GM23338 (cell line): ENCODE data around the gene RBM19. TPM values are rescaled to one million over a fixed set of nuclear protein-coding genes. Genes with fewer than 3 reads are reported as not detected.

Experiments
- ATAC-seq: fragments of 200-7000 bp; cut with Tn5 transposase; 3 replicates; pipeline ENCODE4 v1.9.1; 2020
- DNase-seq: peaks from one replicate; pipeline ENCODE4 v3.0.0-alpha.2; 2015; ENCODE audit warnings: low spot score
- H2AFZ ChIP-seq: fragments of 200-600 bp; sonication (generic); 2 replicates; pipeline ENCODE4 v1.8.0; 2016; ENCODE audit warnings: antibody characterized with exemption, mild to moderate bottlenecking, moderate library complexity
- H3F3A ChIP-seq: fragments of 200-600 bp; sonication (generic); replicated peaks from 2 replicates; pipeline ENCODE4 v1.8.0; 2017; ENCODE audit warnings: antibody characterized with exemption, mixed run types, low read depth
- H3K27ac ChIP-seq: fragments of 200-600 bp; sonication (generic); 2 replicates; pipeline ENCODE4 v1.6.1; 2016; ENCODE audit warnings: low read depth
- H3K27me3 ChIP-seq: fragments of 200-600 bp; sonication (generic); 2 replicates; pipeline ENCODE4 v1.8.0; 2016; ENCODE audit warnings: mild to moderate bottlenecking, mixed run types, moderate library complexity; ENCODE audit not compliant: insufficient read depth
- H3K36me3 ChIP-seq: fragments of 200-600 bp; sonication (generic); 2 replicates; pipeline ENCODE4 v1.8.0; 2016; ENCODE audit warnings: mild to moderate bottlenecking; ENCODE audit not compliant: insufficient read depth
- H3K4me1 ChIP-seq: fragments of 200-600 bp; sonication (generic); 2 replicates; pipeline ENCODE4 v1.8.0; 2016; ENCODE audit warnings: mild to moderate bottlenecking, moderate library complexity; ENCODE audit not compliant: insufficient read depth
- H3K4me2 ChIP-seq: fragments of 200-600 bp; sonication (generic); 2 replicates; pipeline ENCODE4 v1.7.1; 2017; ENCODE audit warnings: mixed run types
- H3K4me3 ChIP-seq: fragments of 200-600 bp; sonication (generic); 2 replicates; pipeline ENCODE4 v1.6.1; 2016; ENCODE audit warnings: mixed run types
- H3K79me2 ChIP-seq: fragments of 200-600 bp; sonication (generic); replicated peaks from 2 replicates; pipeline ENCODE4 v1.8.0; 2017; ENCODE audit warnings: mild to moderate bottlenecking; ENCODE audit not compliant: insufficient read depth
- H3K9me2 ChIP-seq: fragments of 200-600 bp; sonication (generic); 2 replicates; pipeline ENCODE4 v1.8.0; 2017; ENCODE audit not compliant: insufficient read depth
- H4K20me1 ChIP-seq: fragments of 200-600 bp; sonication (generic); replicated peaks from 2 replicates; pipeline ENCODE4 v1.8.0; 2017; ENCODE audit warnings: mild to moderate bottlenecking; ENCODE audit not compliant: insufficient read depth
- H3K27ac Mint-ChIP-seq: 2 replicates; pipeline ENCODE4 v1.8.0; 2020; ENCODE audit warnings: inconsistent platforms, mild to moderate bottlenecking, moderate library complexity, mixed read lengths
- H3K27me3 Mint-ChIP-seq: 3 replicates; pipeline ENCODE4 v1.8.0; 2022; ENCODE audit warnings: low read depth, mild to moderate bottlenecking, moderate library complexity, mixed read lengths, inconsistent platforms; ENCODE audit not compliant: insufficient read depth, poor library complexity
- H3K36me3 Mint-ChIP-seq: 3 replicates; pipeline ENCODE4 v1.8.0; 2021; ENCODE audit warnings: low read depth, mild to moderate bottlenecking, inconsistent platforms, moderate library complexity, mixed read lengths
- H3K4me1 Mint-ChIP-seq: 3 replicates; pipeline ENCODE4 v1.8.0; 2020; ENCODE audit warnings: mild to moderate bottlenecking, inconsistent platforms, mixed read lengths
- H3K4me3 Mint-ChIP-seq: 3 replicates; pipeline ENCODE4 v1.8.0; 2021; ENCODE audit warnings: moderate library complexity, mild to moderate bottlenecking, inconsistent platforms, mixed read lengths
- H3K9me3 Mint-ChIP-seq: 3 replicates; pipeline ENCODE4 v1.8.0; 2020; ENCODE audit warnings: moderate library complexity, mild to moderate bottlenecking, inconsistent platforms, mixed read lengths
- CTCF ChIP-seq, 2 experiments: fragments of 200-600 bp in 1 of 2; sonication (generic) in 1 of 2; conservative IDR thresholded peaks; 2 replicates each; pipeline versions ENCODE4 v1.5.1 to v1.6.1; 2016 to 2017; ENCODE audit warnings: antibody characterized with exemption in 2 of 2, low read depth in 2 of 2, mild to moderate bottlenecking in 2 of 2, moderate library complexity in 1 of 2
- EZH2phosphoT487 ChIP-seq: fragments of 200-600 bp; sonication (generic); IDR thresholded peaks from one replicate; pipeline ENCODE4 v1.8.1; 2018; ENCODE audit warnings: antibody characterized with exemption; ENCODE audit not compliant: unreplicated experiment
- NANOG ChIP-seq: IDR thresholded peaks from 2 replicates; pipeline ENCODE4 v1.6.1; 2016; ENCODE audit warnings: antibody characterized with exemption, borderline replicate concordance
- POLR2AphosphoS5 ChIP-seq: IDR thresholded peaks from 2 replicates; pipeline ENCODE4 v1.6.1; 2016; ENCODE audit warnings: antibody characterized with exemption, low read depth
- STAT1 ChIP-seq: IDR thresholded peaks from one replicate; pipeline ENCODE4 v1.6.1; 2016; ENCODE audit warnings: antibody characterized with exemption; ENCODE audit not compliant: unreplicated experiment
- ZNF331 ChIP-seq: fragments of 250-450 bp; sonication (Bioruptor Pico); IDR thresholded peaks from 2 replicates; pipeline ENCODE4 v1.5.0; 2020; ENCODE audit warnings: low read depth, mild to moderate bottlenecking, moderate library complexity
- polyA plus RNA-seq: library from polyadenylated mRNA; unstranded; fragments of >200 nt; fragmentation: Nextera tagmentation; extraction: Ambion mirVana; gene quantifications from 2 replicates; pipeline ENCODE4 v1.2.1, GENCODE V29; 2016
- total RNA-seq: library from RNA; depleted of rRNA; stranded (reverse); fragments of >200 nt; shearing (Covaris generic); gene quantifications from 2 replicates; pipeline ENCODE4 v1.2.3, GENCODE V29; 2014
- TF ChIP-seq, protein P1 (sequence below): IDR thresholded peaks from one replicate; pipeline ENCODE4 v1.6.1; 2018; ENCODE audit warnings: antibody characterized with exemption; ENCODE audit not compliant: unreplicated experiment
- TF ChIP-seq, protein P2 (sequence below): fragments of 250-450 bp; sonication (Bioruptor Pico); IDR thresholded peaks from 2 replicates; pipeline ENCODE4 v1.5.0; 2020; ENCODE audit warnings: mild to moderate bottlenecking, moderate library complexity

Gene RBM19
- total and polyA plus RNA-seq, 2 experiments from 2014 or later, result 43.4 to 56.7 TPM

DNA sequence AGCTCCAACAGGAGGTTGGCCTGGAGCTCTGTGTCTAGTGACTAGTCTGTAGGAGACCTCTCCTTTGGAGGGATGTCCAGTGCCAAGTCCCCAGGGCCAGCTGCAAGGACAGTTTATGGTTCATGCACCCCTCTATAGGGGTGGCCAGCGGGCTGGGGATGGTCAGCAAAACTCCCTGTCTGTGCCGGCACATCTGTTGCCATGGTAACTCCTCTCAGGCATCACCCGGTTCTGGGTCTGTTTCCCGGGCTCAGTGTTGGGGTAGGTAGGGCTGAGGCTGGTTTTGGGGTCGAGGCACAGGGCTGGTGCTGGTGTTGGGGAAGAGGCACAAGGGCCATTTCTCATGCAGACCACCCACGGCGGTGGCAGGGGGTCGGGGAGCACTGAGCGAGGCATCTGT is 196.8 kb downstream of the RBM19 start:
- Histone ChIP-seq H4K20me1 (no peaks in the 10 kb centered on the region), H3K27me3 (no peaks in the 10 kb centered on the region), H3F3A (no peaks in the 10 kb centered on the region; the same call in 1 of the 2 replicates), H3K9me2 (no peaks in the 10 kb centered on the region), H3K4me2 (no peak overlapping the region), H3K27ac (no peak overlapping the region), H3K4me1 (no peaks in the 10 kb centered on the region), H3K4me3 (no peak overlapping the region), H2AFZ (no peak overlapping the region), H3K36me3 (no peaks in the 10 kb centered on the region), H3K79me2 (no peaks in the 10 kb centered on the region)
- Mint-ChIP-seq H3K4me1 (peaks cover 4% of the 10 kb centered on the region; the same call in 2 of the 3 replicates), H3K36me3 (no peaks in the 10 kb centered on the region), H3K9me3 (no peaks in the 10 kb centered on the region), H3K4me3 (no peak overlapping the region), H3K27ac (no peak overlapping the region), H3K27me3 (peaks cover 13% of the 10 kb centered on the region)
- TF ChIP-seq ZNF331 (no peak), STAT1 (no peak), POLR2AphosphoS5 (no peak)
- DNase-seq (peak; percentile 17), ATAC-seq (no peak)

DNA sequence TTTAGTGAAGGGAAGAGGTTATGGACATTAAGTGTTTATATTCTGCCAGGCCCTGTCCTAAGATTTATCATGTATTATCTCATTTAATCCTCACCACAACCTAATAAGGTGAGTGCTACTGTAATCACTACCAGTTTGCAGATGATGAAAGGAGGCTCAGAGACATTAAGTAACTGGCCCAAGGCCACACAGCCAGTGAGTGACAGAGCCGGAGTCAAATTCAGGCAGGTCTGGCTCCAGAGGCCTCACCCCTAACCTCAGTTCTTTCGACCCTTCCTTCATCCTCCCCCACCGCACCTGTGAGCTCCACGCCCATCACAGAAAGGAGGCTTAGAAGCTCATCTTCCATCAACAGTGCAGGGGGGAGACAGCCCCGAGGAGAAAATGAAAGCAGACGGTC is 197.3 kb downstream of the RBM19 start:
- Mint-ChIP-seq H3K27me3 (peaks cover 13% of the 10 kb centered on the region), H3K36me3 (no peaks in the 10 kb centered on the region), H3K27ac (no peak overlapping the region), H3K9me3 (no peaks in the 10 kb centered on the region), H3K4me1 (peaks cover 4% of the 10 kb centered on the region; the same call in 2 of the 3 replicates), H3K4me3 (no peak overlapping the region)
- H3K9me2 ChIP-seq, result no peaks in the 10 kb centered on the region
- no peaks in the 10 kb centered on the region for H3K4me1 ChIP-seq
- no peaks in the 10 kb centered on the region; the same call in 1 of the 2 replicates for H3F3A ChIP-seq
- no peak overlapping the region for H3K4me3 ChIP-seq
- no peak overlapping the region for H3K27ac ChIP-seq
- H2AFZ ChIP-seq, result no peak overlapping the region
- H4K20me1 ChIP-seq, result no peaks in the 10 kb centered on the region
- no peak overlapping the region for H3K4me2 ChIP-seq
- DNase-seq (no peak), ATAC-seq (no peak)
- TF ChIP-seq CTCF (conservative IDR thresholded peaks at IDR 0.05; ENCODE audit: low read depth in 2 of 2) (no peak), POLR2AphosphoS5 (no peak), EZH2phosphoT487 (no peak), ZNF331 (no peak), STAT1 (no peak), NANOG (no peak)
- TF ChIP-seq, protein P1, sequence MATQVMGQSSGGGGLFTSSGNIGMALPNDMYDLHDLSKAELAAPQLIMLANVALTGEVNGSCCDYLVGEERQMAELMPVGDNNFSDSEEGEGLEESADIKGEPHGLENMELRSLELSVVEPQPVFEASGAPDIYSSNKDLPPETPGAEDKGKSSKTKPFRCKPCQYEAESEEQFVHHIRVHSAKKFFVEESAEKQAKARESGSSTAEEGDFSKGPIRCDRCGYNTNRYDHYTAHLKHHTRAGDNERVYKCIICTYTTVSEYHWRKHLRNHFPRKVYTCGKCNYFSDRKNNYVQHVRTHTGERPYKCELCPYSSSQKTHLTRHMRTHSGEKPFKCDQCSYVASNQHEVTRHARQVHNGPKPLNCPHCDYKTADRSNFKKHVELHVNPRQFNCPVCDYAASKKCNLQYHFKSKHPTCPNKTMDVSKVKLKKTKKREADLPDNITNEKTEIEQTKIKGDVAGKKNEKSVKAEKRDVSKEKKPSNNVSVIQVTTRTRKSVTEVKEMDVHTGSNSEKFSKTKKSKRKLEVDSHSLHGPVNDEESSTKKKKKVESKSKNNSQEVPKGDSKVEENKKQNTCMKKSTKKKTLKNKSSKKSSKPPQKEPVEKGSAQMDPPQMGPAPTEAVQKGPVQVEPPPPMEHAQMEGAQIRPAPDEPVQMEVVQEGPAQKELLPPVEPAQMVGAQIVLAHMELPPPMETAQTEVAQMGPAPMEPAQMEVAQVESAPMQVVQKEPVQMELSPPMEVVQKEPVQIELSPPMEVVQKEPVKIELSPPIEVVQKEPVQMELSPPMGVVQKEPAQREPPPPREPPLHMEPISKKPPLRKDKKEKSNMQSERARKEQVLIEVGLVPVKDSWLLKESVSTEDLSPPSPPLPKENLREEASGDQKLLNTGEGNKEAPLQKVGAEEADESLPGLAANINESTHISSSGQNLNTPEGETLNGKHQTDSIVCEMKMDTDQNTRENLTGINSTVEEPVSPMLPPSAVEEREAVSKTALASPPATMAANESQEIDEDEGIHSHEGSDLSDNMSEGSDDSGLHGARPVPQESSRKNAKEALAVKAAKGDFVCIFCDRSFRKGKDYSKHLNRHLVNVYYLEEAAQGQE, result no peak
- TF ChIP-seq, protein P2, sequence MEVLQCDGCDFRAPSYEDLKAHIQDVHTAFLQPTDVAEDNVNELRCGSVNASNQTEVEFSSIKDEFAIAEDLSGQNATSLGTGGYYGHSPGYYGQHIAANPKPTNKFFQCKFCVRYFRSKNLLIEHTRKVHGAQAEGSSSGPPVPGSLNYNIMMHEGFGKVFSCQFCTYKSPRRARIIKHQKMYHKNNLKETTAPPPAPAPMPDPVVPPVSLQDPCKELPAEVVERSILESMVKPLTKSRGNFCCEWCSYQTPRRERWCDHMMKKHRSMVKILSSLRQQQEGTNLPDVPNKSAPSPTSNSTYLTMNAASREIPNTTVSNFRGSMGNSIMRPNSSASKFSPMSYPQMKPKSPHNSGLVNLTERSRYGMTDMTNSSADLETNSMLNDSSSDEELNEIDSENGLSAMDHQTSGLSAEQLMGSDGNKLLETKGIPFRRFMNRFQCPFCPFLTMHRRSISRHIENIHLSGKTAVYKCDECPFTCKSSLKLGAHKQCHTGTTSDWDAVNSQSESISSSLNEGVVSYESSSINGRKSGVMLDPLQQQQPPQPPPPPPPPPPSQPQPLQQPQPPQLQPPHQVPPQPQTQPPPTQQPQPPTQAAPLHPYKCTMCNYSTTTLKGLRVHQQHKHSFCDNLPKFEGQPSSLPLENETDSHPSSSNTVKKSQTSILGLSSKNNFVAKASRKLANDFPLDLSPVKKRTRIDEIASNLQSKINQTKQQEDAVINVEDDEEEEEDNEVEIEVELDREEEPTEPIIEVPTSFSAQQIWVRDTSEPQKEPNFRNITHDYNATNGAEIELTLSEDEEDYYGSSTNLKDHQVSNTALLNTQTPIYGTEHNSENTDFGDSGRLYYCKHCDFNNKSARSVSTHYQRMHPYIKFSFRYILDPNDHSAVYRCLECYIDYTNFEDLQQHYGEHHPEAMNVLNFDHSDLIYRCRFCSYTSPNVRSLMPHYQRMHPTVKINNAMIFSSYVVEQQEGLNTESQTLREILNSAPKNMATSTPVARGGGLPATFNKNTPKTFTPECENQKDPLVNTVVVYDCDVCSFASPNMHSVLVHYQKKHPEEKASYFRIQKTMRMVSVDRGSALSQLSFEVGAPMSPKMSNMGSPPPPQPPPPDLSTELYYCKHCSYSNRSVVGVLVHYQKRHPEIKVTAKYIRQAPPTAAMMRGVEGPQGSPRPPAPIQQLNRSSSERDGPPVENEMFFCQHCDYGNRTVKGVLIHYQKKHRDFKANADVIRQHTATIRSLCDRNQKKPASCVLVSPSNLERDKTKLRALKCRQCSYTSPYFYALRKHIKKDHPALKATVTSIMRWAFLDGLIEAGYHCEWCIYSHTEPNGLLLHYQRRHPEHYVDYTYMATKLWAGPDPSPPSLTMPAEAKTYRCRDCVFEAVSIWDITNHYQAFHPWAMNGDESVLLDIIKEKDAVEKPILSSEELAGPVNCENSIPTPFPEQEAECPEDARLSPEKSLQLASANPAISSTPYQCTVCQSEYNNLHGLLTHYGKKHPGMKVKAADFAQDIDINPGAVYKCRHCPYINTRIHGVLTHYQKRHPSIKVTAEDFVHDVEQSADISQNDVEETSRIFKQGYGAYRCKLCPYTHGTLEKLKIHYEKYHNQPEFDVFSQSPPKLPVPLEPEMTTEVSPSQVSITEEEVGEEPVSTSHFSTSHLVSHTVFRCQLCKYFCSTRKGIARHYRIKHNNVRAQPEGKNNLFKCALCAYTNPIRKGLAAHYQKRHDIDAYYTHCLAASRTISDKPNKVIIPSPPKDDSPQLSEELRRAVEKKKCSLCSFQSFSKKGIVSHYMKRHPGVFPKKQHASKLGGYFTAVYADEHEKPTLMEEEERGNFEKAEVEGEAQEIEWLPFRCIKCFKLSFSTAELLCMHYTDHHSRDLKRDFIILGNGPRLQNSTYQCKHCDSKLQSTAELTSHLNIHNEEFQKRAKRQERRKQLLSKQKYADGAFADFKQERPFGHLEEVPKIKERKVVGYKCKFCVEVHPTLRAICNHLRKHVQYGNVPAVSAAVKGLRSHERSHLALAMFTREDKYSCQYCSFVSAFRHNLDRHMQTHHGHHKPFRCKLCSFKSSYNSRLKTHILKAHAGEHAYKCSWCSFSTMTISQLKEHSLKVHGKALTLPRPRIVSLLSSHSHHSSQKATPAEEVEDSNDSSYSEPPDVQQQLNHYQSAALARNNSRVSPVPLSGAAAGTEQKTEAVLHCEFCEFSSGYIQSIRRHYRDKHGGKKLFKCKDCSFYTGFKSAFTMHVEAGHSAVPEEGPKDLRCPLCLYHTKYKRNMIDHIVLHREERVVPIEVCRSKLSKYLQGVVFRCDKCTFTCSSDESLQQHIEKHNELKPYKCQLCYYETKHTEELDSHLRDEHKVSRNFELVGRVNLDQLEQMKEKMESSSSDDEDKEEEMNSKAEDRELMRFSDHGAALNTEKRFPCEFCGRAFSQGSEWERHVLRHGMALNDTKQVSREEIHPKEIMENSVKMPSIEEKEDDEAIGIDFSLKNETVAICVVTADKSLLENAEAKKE (CRISPR knock-in tag), result no peak
- H3K79me2 ChIP-seq, result no peaks in the 10 kb centered on the region
- H3K27me3 ChIP-seq, result no peaks in the 10 kb centered on the region
- no peaks in the 10 kb centered on the region for H3K36me3 ChIP-seq
